CD14-positive monocyte (primary cell): ENCODE measurements around the gene PRKD1. TPM values are rescaled to one million over a fixed set of nuclear protein-coding genes. Genes with fewer than 3 reads are reported as not detected.
"Not testable (repeated sequence)": the region's sequence is repeated elsewhere in the genome, so short reads cannot be mapped to it uniquely, and the experiment has no call there.

Experiments
- DNase-seq, 3 donors: peaks; one replicate each; pipeline ENCODE4 v3.0.0-alpha.2; 2011 to 2022
- H2AFZ ChIP-seq: 2 replicates; pipeline ENCODE4 v1.6.0; 2012; ENCODE audit warnings: mild to moderate bottlenecking, low read depth, low read length, inconsistent platforms; ENCODE audit not compliant: insufficient read depth, poor library complexity, severe bottlenecking
- H3K27ac ChIP-seq, 2 donors: 1 replicate in 1 of 2; 2 replicates in 1 of 2; pipeline ENCODE4 v1.5.1; 2012 to 2013; ENCODE audit warnings: low read length in 2 of 2, control low read depth in 1 of 2, inconsistent platforms in 1 of 2, low read depth in 1 of 2, mild to moderate bottlenecking in 1 of 2
- H3K27me3 ChIP-seq, 2 donors: one replicate each; pipeline versions ENCODE4 v1.6.0 to v1.6.1; 2011 to 2013; ENCODE audit warnings: low read length in 2 of 2; ENCODE audit not compliant: control insufficient read depth in 2 of 2, insufficient read depth in 2 of 2
- H3K36me3 ChIP-seq, 2 donors: replicated peaks in 1 of 2; 1 replicate in 1 of 2; 2 replicates in 1 of 2; pipeline versions ENCODE4 v1.5.1 to v1.6.1; 2012 to 2013; ENCODE audit warnings: low read length in 2 of 2, control low read depth in 1 of 2, inconsistent platforms in 1 of 2, mild to moderate bottlenecking in 1 of 2; ENCODE audit not compliant: insufficient read depth in 2 of 2, control insufficient read depth in 1 of 2
- H3K4me1 ChIP-seq, 2 donors: 1 replicate in 1 of 2; 2 replicates in 1 of 2; pipeline versions ENCODE4 v1.5.1 to v1.6.1; 2012 to 2013; ENCODE audit warnings: low read length in 2 of 2, control low read depth in 1 of 2, inconsistent platforms in 1 of 2, mild to moderate bottlenecking in 1 of 2, moderate library complexity in 1 of 2; ENCODE audit not compliant: insufficient read depth in 2 of 2, control insufficient read depth in 1 of 2
- H3K4me2 ChIP-seq: replicated peaks from 2 replicates; pipeline ENCODE3; 2012; ENCODE audit warnings: low read length, moderate library complexity, mild to moderate bottlenecking; ENCODE audit not compliant: poor library complexity, severe bottlenecking; ENCODE audit errors: extremely low read depth
- H3K4me3 ChIP-seq, 3 experiments: fragments of 200-600 bp in 1 of 3; sonication (generic) in 1 of 3; replicated peaks in 1 of 3; 1 replicate in 2 of 3; 2 replicates in 1 of 3; pipeline ENCODE4 v1.5.1; 2011 to 2013; ENCODE audit warnings: low read length in 3 of 3, mild to moderate bottlenecking in 3 of 3, control low read depth in 2 of 3, low read depth in 2 of 3, inconsistent platforms in 1 of 3, moderate library complexity in 1 of 3
- H3K79me2 ChIP-seq: 2 replicates; pipeline ENCODE4 v1.6.0; 2012; ENCODE audit warnings: mild to moderate bottlenecking, control low read depth, inconsistent platforms, low read length, moderate library complexity; ENCODE audit not compliant: insufficient read depth
- H3K9ac ChIP-seq: 2 replicates; pipeline ENCODE4 v1.6.0; 2017; ENCODE audit warnings: low read length, mild to moderate bottlenecking; ENCODE audit not compliant: insufficient read depth, poor library complexity, severe bottlenecking
- H3K9me3 ChIP-seq, 2 donors: replicated peaks in 1 of 2; 1 replicate in 1 of 2; 2 replicates in 1 of 2; pipeline versions ENCODE4 v1.5.1 to v1.6.1; 2012 to 2013; ENCODE audit warnings: low read length in 2 of 2, control low read depth in 1 of 2; ENCODE audit not compliant: control insufficient read depth in 1 of 2, insufficient read depth in 1 of 2
- H4K20me1 ChIP-seq: 2 replicates; pipeline ENCODE4 v1.6.0; 2012; ENCODE audit warnings: mild to moderate bottlenecking, low read length, control low read depth, moderate library complexity; ENCODE audit not compliant: insufficient read depth
- H3K27ac Mint-ChIP-seq, 7 donors: one replicate each; pipeline ENCODE4 v1.8.0; 2020; ENCODE audit warnings: mild to moderate bottlenecking in 7 of 7, mixed read lengths in 7 of 7, moderate library complexity in 6 of 7, inconsistent platforms in 2 of 7
- H3K27me3 Mint-ChIP-seq, 3 donors: one replicate each; pipeline ENCODE4 v1.8.0; 2021 to 2022; ENCODE audit warnings: low read depth in 3 of 3, mild to moderate bottlenecking in 3 of 3, mixed read lengths in 3 of 3, moderate library complexity in 3 of 3, inconsistent platforms in 1 of 3
- H3K36me3 Mint-ChIP-seq, 2 donors: one replicate each; pipeline ENCODE4 v1.8.0; 2020; ENCODE audit warnings: mixed read lengths in 2 of 2, inconsistent platforms in 1 of 2, mild to moderate bottlenecking in 1 of 2
- H3K4me1 Mint-ChIP-seq: one replicate; pipeline ENCODE4 v1.8.0; 2020; ENCODE audit warnings: mild to moderate bottlenecking, mixed read lengths
- H3K4me3 Mint-ChIP-seq, 2 donors: one replicate each; pipeline ENCODE4 v1.8.0; 2020; ENCODE audit warnings: mild to moderate bottlenecking in 2 of 2, mixed read lengths in 2 of 2, moderate library complexity in 1 of 2
- H3K9me3 Mint-ChIP-seq, 7 donors: one replicate each; pipeline ENCODE4 v1.8.0; 2020 to 2022; ENCODE audit warnings: mixed read lengths in 7 of 7, mild to moderate bottlenecking in 6 of 7, moderate library complexity in 6 of 7, inconsistent platforms in 2 of 7
- CTCF ChIP-seq: fragments of 200-600 bp; IDR thresholded peaks from one replicate; pipeline ENCODE4 v1.8.0; 2022; ENCODE audit warnings: antibody characterized with exemption, mild to moderate bottlenecking
- WGBS: methylation state at CpG from one replicate; pipeline ENCODE4 v1.1.5; 2013; ENCODE audit warnings: missing lambda C conversion rate; ENCODE audit not compliant: insufficient coverage; 5-methylcytosine and 5-hydroxymethylcytosine counted together
- intact Hi-C, 2 donors: fragments of 100-400 bp; cut with micrococcal nuclease; formaldehyde crosslinking; loops; one replicate each; pipeline versions ENCODE4 v1.15.0 to v1.15.1; 2023
- polyA plus RNA-seq, 3 donors: library from polyadenylated mRNA; depleted of rRNA in 1 of 3; unstranded in 2 of 3; stranded (reverse) in 1 of 3; fragments of 300-500 nt in 2 of 3; fragments of >200 nt in 1 of 3; fragmentation: Illumina TruSeq in 2 of 3; gene quantifications; 1 replicate in 2 of 3; 2 replicates in 1 of 3; pipeline ENCODE4 v1.2.3, GENCODE V29; 2012 to 2021

The PRKD1 gene
- polyA plus RNA-seq, 3 donors: not detected

GRCh38 chr14:29856516-29856915, 71.1 kb downstream of the PRKD1 start:
- 100% methylated on average over 2 of the region's 4 CpGs for WGBS
- intact Hi-C loops: no loop called here

GRCh38 chr14:29853691-29854090, 74.0 kb downstream of the PRKD1 start:
- H3K4me3 ChIP-seq, intact Hi-C loops, DNase-seq, H3K4me1 ChIP-seq, H3K36me3 Mint-ChIP-seq, H3K27ac ChIP-seq, H3K4me3 Mint-ChIP-seq, H3K9me3 ChIP-seq, H3K36me3 ChIP-seq, H3K27ac Mint-ChIP-seq, H2AFZ ChIP-seq, H3K4me1 Mint-ChIP-seq, H3K9ac ChIP-seq, H4K20me1 ChIP-seq, H3K27me3 ChIP-seq, H3K27me3 Mint-ChIP-seq, H3K4me2 ChIP-seq, H3K79me2 ChIP-seq: not testable (repeated sequence)
- no CpG with 5 or more reads among the region's 2 CpGs for WGBS
- peaks cover 3 to 18% (median 12%) of the 10 kb centered on the region in 7 donors for H3K9me3 Mint-ChIP-seq

More at GRCh38 chr14:29856516-29856915, 71.1 kb downstream of the PRKD1 start:
- Mint-ChIP-seq H3K27ac (peak overlapping the region in 1 of 7 donors; percentile 45), H3K4me3 (no peak overlapping the region), H3K27me3 (peaks cover 0 to 3% (median 2%) of the 10 kb centered on the region in 3 donors), H3K4me1 (peaks cover 7% of the 10 kb centered on the region), H3K9me3 (peaks cover 3 to 13% (median 7%) of the 10 kb centered on the region in 7 donors), H3K36me3 (no peaks in the 10 kb centered on the region)
- Histone ChIP-seq H3K4me2 (no peak overlapping the region), H4K20me1 (no peaks in the 10 kb centered on the region), H3K79me2 (no peaks in the 10 kb centered on the region), H3K27me3 (no peaks in the 10 kb centered on the region), H3K4me3 (no peak overlapping the region), H3K36me3 (no peaks in the 10 kb centered on the region), H3K27ac (no peak overlapping the region), H2AFZ (no peak overlapping the region), H3K9ac (no peak overlapping the region), H3K4me1 (no peaks in the 10 kb centered on the region), H3K9me3 (peaks cover 8% of the 10 kb centered on the region in 2 donors)
- TF ChIP-seq CTCF: no peak
- DNase-seq: no peak
